Epithelial cell of esophagus (primary cell): Measurements from ENCODE around the gene MCTP1.

ENCODE experiments used
- DNase-seq: peaks from one replicate; pipeline ENCODE4 v3.0.0; 2010; ENCODE audit warnings: low read depth
- H3K4me3 ChIP-seq: 2 replicates; pipeline ENCODE4 v1.5.1; 2011; ENCODE audit warnings: mild to moderate bottlenecking, low read length, control low read depth
- CTCF ChIP-seq: IDR thresholded peaks from 2 replicates; pipeline ENCODE4 v1.5.1; 2011; ENCODE audit warnings: low read depth, mild to moderate bottlenecking, low read length, control low read depth, inconsistent platforms; ENCODE audit not compliant: insufficient read depth; ENCODE audit errors: missing control alignments

The MCTP1 gene

GRCh38 chr5:94815313-94816039 lies 469.4 kb downstream of the MCTP1 start:
- DNase-seq = no peak
- TF ChIP-seq CTCF = no peak
- H3K4me3 ChIP-seq = no peak overlapping the region

- no peak overlapping the region for H3K4me3 ChIP-seq
- TF ChIP-seq CTCF = no peak
- no peak for DNase-seq
Measured at GRCh38 chr5:94812232-94812631, 472.7 kb downstream of the MCTP1 start.

- DNase-seq = no peak
- H3K4me3 ChIP-seq = no peak overlapping the region
- no peak for TF ChIP-seq CTCF
Measured at GRCh38 chr5:94811331-94811730, 473.6 kb downstream of the MCTP1 start.

GRCh38 chr5:94810877-94811276 lies 474.0 kb downstream of the MCTP1 start:
- no peak overlapping the region for H3K4me3 ChIP-seq
- no peak for DNase-seq
- no peak for TF ChIP-seq CTCF

GRCh38 chr5:94810281-94810680 lies 474.6 kb downstream of the MCTP1 start:
- TF ChIP-seq CTCF = no peak
- DNase-seq = no peak

GRCh38 chr5:94808497-94808896 lies 476.4 kb downstream of the MCTP1 start:
- TF ChIP-seq CTCF = no peak
- H3K4me3 ChIP-seq = no peak overlapping the region
- no peak for DNase-seq

More at GRCh38 chr5:94810281-94810680, 474.6 kb downstream of the MCTP1 start:
- no peak overlapping the region for H3K4me3 ChIP-seq

GRCh38 chr5:94807985-94808384 lies 476.9 kb downstream of the MCTP1 start:
- TF ChIP-seq CTCF = no peak
- no peak overlapping the region for H3K4me3 ChIP-seq
- no peak for DNase-seq
